Left ventricle myocardium inferior (tissue), 1 donor: ENCODE data around the gene NSG1. TPM values are rescaled to one million over a fixed set of nuclear protein-coding genes. Genes with fewer than 3 reads are reported as not detected.

Experiments
- DNase-seq: peaks from one replicate; pipeline ENCODE4 v3.0.0-alpha.2; 2020
- H3K27ac ChIP-seq: fragments of 200-600 bp; replicated peaks from 2 replicates; pipeline ENCODE4 v1.8.0; 2021
- H3K27me3 ChIP-seq: fragments of 200-600 bp; 2 replicates; pipeline ENCODE4 v1.8.0; 2021; ENCODE audit warnings: low read depth
- H3K36me3 ChIP-seq: fragments of 200-600 bp; 2 replicates; pipeline ENCODE4 v1.8.0; 2021
- H3K4me1 ChIP-seq: fragments of 200-600 bp; 2 replicates; pipeline ENCODE4 v1.8.0; 2021
- H3K4me3 ChIP-seq: fragments of 200-600 bp; 2 replicates; pipeline ENCODE4 v1.8.0; 2021; ENCODE audit warnings: mild to moderate bottlenecking, moderate library complexity
- H3K9me3 ChIP-seq: fragments of 200-600 bp; replicated peaks from 2 replicates; pipeline ENCODE4 v1.8.0; 2021
- intact Hi-C: fragments of 100-400 bp; cut with micrococcal nuclease; formaldehyde crosslinking; loops from one replicate; pipeline ENCODE4 v1.11.0; 2022
- total RNA-seq: library from RNA; stranded (reverse); fragmentation: NEBNext Ultra II Directional; extraction: Animal tissue kit (Norgen Biotek cat#: 25700); gene quantifications from one replicate; pipeline ENCODE4 v1.2.1, GENCODE V29; 2021
- TF ChIP-seq, protein P1 (sequence below): fragments of 200-600 bp; IDR thresholded peaks from 2 replicates; pipeline ENCODE4 v1.8.0; 2021; ENCODE audit warnings: antibody characterized with exemption, mild to moderate bottlenecking, borderline replicate concordance
- donor health status: DM: no; HTN: yes; CAD: no; lungs with severe emphysema.

Gene NSG1
- total RNA-seq, 1 donor from 2014 or later, result 14.3 TPM

- Histone ChIP-seq H3K27me3 (peaks cover 6% of the 10 kb centered on the region), H3K4me3 (no peak overlapping the region), H3K27ac (no peak overlapping the region), H3K9me3 (no peaks in the 10 kb centered on the region), H3K4me1 (no peaks in the 10 kb centered on the region), H3K36me3 (peaks cover 20% of the 10 kb centered on the region)
- DNase-seq, result no peak
- intact Hi-C loops, result no loop called here
- TF ChIP-seq, protein P1, sequence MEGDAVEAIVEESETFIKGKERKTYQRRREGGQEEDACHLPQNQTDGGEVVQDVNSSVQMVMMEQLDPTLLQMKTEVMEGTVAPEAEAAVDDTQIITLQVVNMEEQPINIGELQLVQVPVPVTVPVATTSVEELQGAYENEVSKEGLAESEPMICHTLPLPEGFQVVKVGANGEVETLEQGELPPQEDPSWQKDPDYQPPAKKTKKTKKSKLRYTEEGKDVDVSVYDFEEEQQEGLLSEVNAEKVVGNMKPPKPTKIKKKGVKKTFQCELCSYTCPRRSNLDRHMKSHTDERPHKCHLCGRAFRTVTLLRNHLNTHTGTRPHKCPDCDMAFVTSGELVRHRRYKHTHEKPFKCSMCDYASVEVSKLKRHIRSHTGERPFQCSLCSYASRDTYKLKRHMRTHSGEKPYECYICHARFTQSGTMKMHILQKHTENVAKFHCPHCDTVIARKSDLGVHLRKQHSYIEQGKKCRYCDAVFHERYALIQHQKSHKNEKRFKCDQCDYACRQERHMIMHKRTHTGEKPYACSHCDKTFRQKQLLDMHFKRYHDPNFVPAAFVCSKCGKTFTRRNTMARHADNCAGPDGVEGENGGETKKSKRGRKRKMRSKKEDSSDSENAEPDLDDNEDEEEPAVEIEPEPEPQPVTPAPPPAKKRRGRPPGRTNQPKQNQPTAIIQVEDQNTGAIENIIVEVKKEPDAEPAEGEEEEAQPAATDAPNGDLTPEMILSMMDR, result no peak
Measured at GRCh38 chr4:4413373-4413725, 26.4 kb downstream of the NSG1 start.

DNA sequence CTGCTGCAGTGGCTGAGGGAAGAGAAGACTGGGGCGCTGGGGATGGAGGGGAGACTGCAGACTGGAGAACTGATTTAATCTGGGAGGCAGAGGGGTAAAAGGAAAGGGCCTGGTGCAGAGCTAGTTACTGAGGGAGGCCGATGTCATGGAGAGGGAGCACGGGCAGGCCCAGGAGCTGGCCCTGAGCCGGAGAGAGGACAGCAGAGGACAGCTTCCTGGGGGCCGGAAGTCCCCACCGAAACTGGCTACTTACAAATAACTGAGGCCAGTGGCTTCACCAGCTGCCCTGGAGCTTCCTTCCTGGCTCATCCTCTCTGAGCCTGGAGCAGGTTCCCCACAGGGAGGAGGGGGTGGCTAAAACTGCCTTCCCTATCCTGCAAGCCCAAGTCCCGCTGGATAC lies 26.9 kb downstream of the NSG1 start:
- peaks cover 24% of the 10 kb centered on the region for H3K36me3 ChIP-seq
- no peak overlapping the region for H3K27ac ChIP-seq
- no peak overlapping the region for H3K4me3 ChIP-seq
- TF ChIP-seq, protein P1, result no peak
- no peak for DNase-seq
- peaks cover 2% of the 10 kb centered on the region for H3K27me3 ChIP-seq
- H3K9me3 ChIP-seq, result no peaks in the 10 kb centered on the region
- intact Hi-C loops, result no loop called here
- no peaks in the 10 kb centered on the region for H3K4me1 ChIP-seq

- H3K36me3 ChIP-seq, result peaks cover 39% of the 10 kb centered on the region
- intact Hi-C loops, result no loop called here
- no peak overlapping the region for H3K4me3 ChIP-seq
- no peaks in the 10 kb centered on the region for H3K4me1 ChIP-seq
- no peaks in the 10 kb centered on the region for H3K9me3 ChIP-seq
- no peak overlapping the region for H3K27ac ChIP-seq
- DNase-seq, result no peak
- TF ChIP-seq, protein P1, result no peak
- H3K27me3 ChIP-seq, result no peaks in the 10 kb centered on the region
Measured at GRCh38 chr4:4415107-4415805, 28.4 kb downstream of the NSG1 start.

DNA sequence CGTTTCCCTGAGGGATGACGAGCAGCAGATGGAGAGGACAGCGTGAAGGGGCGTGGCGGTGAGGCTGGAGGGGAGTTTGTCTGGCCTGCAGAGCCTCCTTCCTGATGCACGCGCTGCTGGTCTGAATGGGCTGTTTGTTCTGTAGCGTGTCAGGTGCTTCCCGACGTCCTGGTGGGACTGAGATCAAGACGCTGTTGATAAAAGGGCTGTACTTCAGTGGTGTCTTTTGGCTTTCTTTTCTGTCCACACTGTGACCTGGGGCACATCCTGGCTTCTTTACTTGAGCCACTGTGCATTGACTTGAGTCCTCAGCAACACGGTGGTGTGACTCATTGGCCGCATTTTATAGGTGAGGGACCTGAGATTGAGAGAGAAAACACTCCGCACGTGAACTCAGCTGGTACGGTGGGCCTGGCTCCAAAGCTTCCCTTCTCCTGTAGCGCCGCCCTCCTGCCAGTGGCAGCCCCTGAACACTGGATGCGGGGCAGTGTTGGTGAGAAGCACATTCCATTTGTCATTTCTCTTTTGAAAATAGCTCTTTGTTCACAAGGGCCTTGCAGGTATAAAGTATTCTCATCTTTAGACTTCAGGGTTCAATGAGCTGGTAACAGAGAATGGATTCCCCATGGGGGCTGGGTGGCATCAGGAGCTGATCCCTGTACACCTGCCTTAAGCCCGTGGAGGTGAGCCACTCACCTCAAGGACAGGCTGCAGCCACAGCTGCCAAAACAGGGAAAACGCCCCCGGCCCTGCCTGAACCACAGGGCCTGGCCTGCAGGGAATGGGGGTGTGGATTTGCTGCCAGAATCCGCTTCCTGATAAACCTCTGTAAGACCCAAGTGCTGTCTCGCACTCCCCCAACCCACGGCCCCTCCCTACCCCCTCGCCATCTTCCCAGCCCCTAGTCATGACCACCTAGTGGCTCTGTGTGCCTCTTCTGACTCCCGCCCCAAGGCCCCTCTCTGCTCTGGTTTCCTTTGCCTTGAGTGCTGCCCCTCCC lies 29.2 kb downstream of the NSG1 start:
- Histone ChIP-seq H3K27me3 (no peaks in the 10 kb centered on the region), H3K36me3 (peaks cover 47% of the 10 kb centered on the region), H3K4me1 (no peaks in the 10 kb centered on the region), H3K9me3 (no peaks in the 10 kb centered on the region), H3K4me3 (no peak overlapping the region), H3K27ac (no peak overlapping the region)
- DNase-seq, result no peak
- intact Hi-C loops, result no loop called here
- TF ChIP-seq, protein P1, result no peak

- H3K4me3 ChIP-seq, result no peak overlapping the region
- no peak overlapping the region for H3K27ac ChIP-seq
- DNase-seq, result no peak
- TF ChIP-seq, protein P1, result no peak
- peaks cover 56% of the 10 kb centered on the region for H3K36me3 ChIP-seq
- no peaks in the 10 kb centered on the region for H3K4me1 ChIP-seq
- no peaks in the 10 kb centered on the region for H3K27me3 ChIP-seq
- intact Hi-C loops, result no loop called here
- H3K9me3 ChIP-seq, result no peaks in the 10 kb centered on the region
Measured at GRCh38 chr4:4416981-4417380, 30.1 kb downstream of the NSG1 start.
